ENCODE measurements around the gene UBE2G2.

DNA sequence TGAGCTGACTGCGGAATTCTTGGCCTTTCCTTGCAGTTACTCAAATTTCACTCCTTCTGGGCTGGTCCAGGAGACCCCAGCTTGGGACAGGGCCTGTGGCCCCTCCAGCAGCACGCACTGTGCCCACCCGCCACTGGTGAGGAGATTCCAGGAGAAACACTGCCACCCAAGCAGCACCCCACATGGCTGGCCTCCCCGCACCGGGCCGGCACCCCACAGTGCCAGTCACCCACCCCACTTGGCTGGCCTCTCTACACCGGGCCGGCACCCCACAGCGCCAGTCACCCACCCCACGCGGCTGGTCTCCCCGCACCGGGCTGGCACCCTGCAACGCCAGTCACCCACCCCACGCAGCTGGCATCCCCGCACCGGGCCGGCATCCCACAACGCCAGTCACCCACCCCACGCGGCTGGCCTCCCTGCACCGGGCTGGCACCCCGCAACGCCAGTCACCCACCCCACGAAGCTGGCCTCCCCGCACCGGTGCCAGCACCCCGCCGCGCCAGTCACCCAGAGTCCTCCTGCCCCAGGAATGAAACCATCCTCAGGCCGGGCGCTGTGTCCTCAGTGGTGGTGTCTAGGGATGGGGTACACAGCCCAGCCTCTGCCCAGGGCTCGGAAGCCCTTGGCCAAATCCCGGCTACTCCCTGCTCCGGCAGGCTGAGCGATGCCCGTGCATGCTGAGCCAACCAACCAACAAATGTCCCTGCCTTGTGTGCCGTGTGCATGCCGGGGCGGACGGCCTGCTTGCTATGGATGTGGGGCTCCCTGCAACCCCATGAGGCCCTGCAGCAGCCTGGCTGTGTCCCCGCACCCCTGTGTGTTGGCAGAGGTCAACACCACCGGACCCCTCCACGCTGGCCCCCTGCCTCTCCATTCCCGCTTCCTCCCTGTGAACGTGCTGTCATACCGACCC is 51.6 kb downstream of the UBE2G2 start:
- TF ChIP-seq, protein P1, sequence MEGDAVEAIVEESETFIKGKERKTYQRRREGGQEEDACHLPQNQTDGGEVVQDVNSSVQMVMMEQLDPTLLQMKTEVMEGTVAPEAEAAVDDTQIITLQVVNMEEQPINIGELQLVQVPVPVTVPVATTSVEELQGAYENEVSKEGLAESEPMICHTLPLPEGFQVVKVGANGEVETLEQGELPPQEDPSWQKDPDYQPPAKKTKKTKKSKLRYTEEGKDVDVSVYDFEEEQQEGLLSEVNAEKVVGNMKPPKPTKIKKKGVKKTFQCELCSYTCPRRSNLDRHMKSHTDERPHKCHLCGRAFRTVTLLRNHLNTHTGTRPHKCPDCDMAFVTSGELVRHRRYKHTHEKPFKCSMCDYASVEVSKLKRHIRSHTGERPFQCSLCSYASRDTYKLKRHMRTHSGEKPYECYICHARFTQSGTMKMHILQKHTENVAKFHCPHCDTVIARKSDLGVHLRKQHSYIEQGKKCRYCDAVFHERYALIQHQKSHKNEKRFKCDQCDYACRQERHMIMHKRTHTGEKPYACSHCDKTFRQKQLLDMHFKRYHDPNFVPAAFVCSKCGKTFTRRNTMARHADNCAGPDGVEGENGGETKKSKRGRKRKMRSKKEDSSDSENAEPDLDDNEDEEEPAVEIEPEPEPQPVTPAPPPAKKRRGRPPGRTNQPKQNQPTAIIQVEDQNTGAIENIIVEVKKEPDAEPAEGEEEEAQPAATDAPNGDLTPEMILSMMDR (conservative IDR thresholded peaks at IDR 0.05; ENCODE audit: low read depth, low read length): no peak
- no peak for TF ChIP-seq RFX5 (IDR thresholded peaks at IDR 0.05; ENCODE audit: low read depth, low read length)
- no peak for TF ChIP-seq POLR2A (IDR thresholded peaks at IDR 0.05; ENCODE audit: low read depth, low read length)
- no peak for TF ChIP-seq FOS (IDR thresholded peaks at IDR 0.05; ENCODE audit: low read depth, low read length)
- TF ChIP-seq, protein P2, sequence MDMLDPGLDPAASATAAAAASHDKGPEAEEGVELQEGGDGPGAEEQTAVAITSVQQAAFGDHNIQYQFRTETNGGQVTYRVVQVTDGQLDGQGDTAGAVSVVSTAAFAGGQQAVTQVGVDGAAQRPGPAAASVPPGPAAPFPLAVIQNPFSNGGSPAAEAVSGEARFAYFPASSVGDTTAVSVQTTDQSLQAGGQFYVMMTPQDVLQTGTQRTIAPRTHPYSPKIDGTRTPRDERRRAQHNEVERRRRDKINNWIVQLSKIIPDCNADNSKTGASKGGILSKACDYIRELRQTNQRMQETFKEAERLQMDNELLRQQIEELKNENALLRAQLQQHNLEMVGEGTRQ (IDR thresholded peaks at IDR 0.05; ENCODE audit: low read depth, low read length): no peak
